Pancreas (tissue), 10 donors: ENCODE measurements around the gene DNAH8. TPM values are rescaled to one million over a fixed set of nuclear protein-coding genes. Genes with fewer than 3 reads are reported as not detected.

Experiments
- ATAC-seq, 4 donors: fragments of 200-7000 bp; cut with Tn5 transposase; one replicate each; pipeline versions ENCODE4 v1.8.0 to v1.9.1; 2020; ENCODE audit warnings: mild to moderate bottlenecking in 4 of 4, moderate library complexity in 4 of 4
- DNase-seq, 6 donors: peaks; one replicate each; pipeline ENCODE4 v3.0.0-alpha.2; 2020
- FAIRE-seq: peaks from 2 replicates; lab custom pipeline; 2012; peaks lifted over from hg19 to GRCh38; lab: Jason Lieb, UNC
- H3K27ac ChIP-seq, 4 donors: fragments of 200-600 bp; sonication (generic); 1 replicate in 3 of 4; 2 replicates in 1 of 4; pipeline versions ENCODE4 v1.5.0 to v1.8.0; 2020
- H3K27me3 ChIP-seq, 4 donors: fragments of 200-600 bp; one replicate each; pipeline ENCODE4 v1.8.0; 2021
- H3K36me3 ChIP-seq, 3 donors: fragments of 200-600 bp; sonication (generic) in 1 of 3; one replicate each; pipeline versions ENCODE4 v1.5.0 to v1.8.0; 2020 to 2021
- H3K4me1 ChIP-seq, 3 donors: fragments of 200-600 bp; one replicate each; pipeline ENCODE4 v1.8.0; 2021
- H3K4me3 ChIP-seq, 4 donors: fragments of 200-600 bp; sonication (generic) in 2 of 4; one replicate each; pipeline versions ENCODE4 v1.5.0 to v1.8.0; 2020 to 2021
- H3K9me3 ChIP-seq, 4 donors: fragments of 200-600 bp; one replicate each; pipeline ENCODE4 v1.8.0; 2021
- CTCF ChIP-seq, 4 donors: fragments of 200-600 bp; sonication (generic) in 3 of 4; IDR thresholded peaks; one replicate each; pipeline versions ENCODE4 v1.5.0 to v1.8.0; 2021; ENCODE audit warnings: antibody characterized with exemption in 4 of 4
- WGBS, 2 donors: extraction: QIAGEN DNeasy Blood & Tissue Kit; methylation state at CpG; one replicate each; pipeline ENCODE4 v1.1.7; 2013; 5-methylcytosine and 5-hydroxymethylcytosine counted together
- intact Hi-C, 3 donors: fragments of 100-400 bp; cut with DNase I; formaldehyde crosslinking; loops; one replicate each; pipeline versions ENCODE4 v1.11.1 to v1.14.2; 2022
- polyA plus RNA-seq, 2 donors: library from polyadenylated mRNA; stranded (reverse); fragments of 200-250 nt; gene quantifications; one replicate each; pipeline ENCODE4 v1.2.3, GENCODE V29; 2013
- total RNA-seq, 6 donors: library from RNA; stranded (reverse); fragmentation: NEBNext Ultra II Directional in 4 of 6; extraction: Animal tissue kit (Norgen Biotek cat#: 25700) in 4 of 6; gene quantifications; one replicate each; pipeline versions ENCODE4 v1.2.1 to v1.2.4, GENCODE V29; 2021 to 2023
- donor health status: healthy with polysubstance abuse.
- donor health status: DM: no; HTN: no; CAD: no; lungs with moderate emphysema.
- donor health status: DM: no; HTN: no; CAD: no.
- donor health status: control.
- donor health status: control.
- donor health status: Bipolar disorder and iron deficiency.
- donor health status: DM: yes; HTN: yes; CAD: no.
- donor health status: DM: no; HTN: no; CAD: no.
- donor health status: DM: no; HTN: no; CAD: no.
- donor health status: DM: yes; HTN: yes; CAD: no.

DNAH8 gene
- total and polyA plus RNA-seq, 8 donors, result not detected

- intact Hi-C loops, result no loop called here
- Histone ChIP-seq H3K9me3 (no peaks in the 10 kb centered on the region), H3K27me3 (no peaks in the 10 kb centered on the region), H3K4me1 (no peaks in the 10 kb centered on the region), H3K4me3 (no peak overlapping the region), H3K27ac (no peak overlapping the region), H3K36me3 (no peaks in the 10 kb centered on the region)
- FAIRE-seq (no peak), ATAC-seq (no peak), DNase-seq (no peak)
- 59 to 68% methylated on average over 2 of the region's 2 CpGs for WGBS, 2 donors
- no peak for TF ChIP-seq CTCF (IDR thresholded peaks at IDR 0.05)
Observed at GRCh38 chr6:38784506-38785235, 69.6 kb downstream of the DNAH8 start.

- intact Hi-C loops, result no loop called here
- Histone ChIP-seq H3K27me3 (no peaks in the 10 kb centered on the region), H3K4me3 (no peak overlapping the region), H3K9me3 (no peaks in the 10 kb centered on the region), H3K27ac (no peak overlapping the region), H3K36me3 (no peaks in the 10 kb centered on the region), H3K4me1 (no peaks in the 10 kb centered on the region)
- no peak for TF ChIP-seq CTCF (IDR thresholded peaks at IDR 0.05)
- WGBS, 2 donors, result 74 to 81% methylated on average over 5 of the region's 5 CpGs
- ATAC-seq (no peak), FAIRE-seq (no peak), DNase-seq (no peak)
Observed at GRCh38 chr6:38786486-38786885, 71.4 kb downstream of the DNAH8 start.

DNA sequence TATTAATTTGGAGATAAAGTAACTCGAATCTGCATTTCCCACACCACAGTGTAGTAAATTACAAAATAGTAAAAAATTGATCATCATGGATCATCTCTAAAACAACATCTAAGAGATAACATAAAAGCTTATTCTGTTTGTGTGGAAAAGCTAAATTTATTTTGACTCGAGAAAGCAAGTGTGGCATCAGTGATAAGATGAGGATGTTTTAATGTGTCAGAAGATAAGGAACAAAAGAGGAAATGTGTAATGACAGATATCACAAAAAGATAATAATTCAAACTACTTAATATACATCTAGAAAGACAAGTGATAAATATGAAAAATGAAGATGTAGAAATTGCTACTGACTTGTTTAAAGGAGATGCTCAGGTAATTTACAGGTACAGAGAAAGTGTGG, 74.1 kb downstream of the DNAH8 start:
- H3K4me1 ChIP-seq, result no peaks in the 10 kb centered on the region
- no peaks in the 10 kb centered on the region for H3K27me3 ChIP-seq
- FAIRE-seq (no peak), ATAC-seq (no peak), DNase-seq (no peak)
- intact Hi-C loops, result no loop called here
- H3K36me3 ChIP-seq, result no peaks in the 10 kb centered on the region
- TF ChIP-seq CTCF (IDR thresholded peaks at IDR 0.05), result no peak
- 24 to 48% methylated on average over 2 of the region's 2 CpGs for WGBS, 2 donors
- no peaks in the 10 kb centered on the region for H3K9me3 ChIP-seq
- H3K4me3 ChIP-seq, result no peak overlapping the region
- no peak overlapping the region for H3K27ac ChIP-seq

DNA sequence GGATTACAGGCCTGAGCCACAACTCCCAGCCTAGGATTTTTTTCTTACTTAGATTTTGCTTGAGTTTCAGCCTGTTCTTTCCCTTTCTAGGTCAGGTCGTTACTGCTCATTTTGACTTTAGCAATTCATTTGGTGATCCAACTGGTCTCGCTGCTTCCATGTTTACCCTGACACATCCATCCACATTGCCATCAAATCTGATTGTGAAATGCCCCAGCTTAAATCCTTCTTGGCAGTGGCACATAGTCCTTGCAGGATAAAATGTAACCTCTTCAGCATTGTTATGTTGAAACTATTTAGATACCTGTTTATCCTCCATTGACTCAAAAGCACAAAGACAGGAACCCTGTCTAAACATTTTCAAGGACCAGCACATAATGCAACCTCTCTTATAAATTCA, 77.2 kb downstream of the DNAH8 start:
- FAIRE-seq, result no peak
- no peaks in the 10 kb centered on the region for H3K4me1 ChIP-seq
- no peak overlapping the region for H3K27ac ChIP-seq
- no peaks in the 10 kb centered on the region for H3K27me3 ChIP-seq
- no peak for DNase-seq
- ATAC-seq, result no peak
- 76% methylated on average over 2 of the region's 2 CpGs for WGBS, 2 donors
- intact Hi-C loops, result no loop called here
- H3K4me3 ChIP-seq, result no peak overlapping the region
- no peaks in the 10 kb centered on the region for H3K9me3 ChIP-seq
- H3K36me3 ChIP-seq, result no peaks in the 10 kb centered on the region
- TF ChIP-seq CTCF (IDR thresholded peaks at IDR 0.05), result no peak

DNA sequence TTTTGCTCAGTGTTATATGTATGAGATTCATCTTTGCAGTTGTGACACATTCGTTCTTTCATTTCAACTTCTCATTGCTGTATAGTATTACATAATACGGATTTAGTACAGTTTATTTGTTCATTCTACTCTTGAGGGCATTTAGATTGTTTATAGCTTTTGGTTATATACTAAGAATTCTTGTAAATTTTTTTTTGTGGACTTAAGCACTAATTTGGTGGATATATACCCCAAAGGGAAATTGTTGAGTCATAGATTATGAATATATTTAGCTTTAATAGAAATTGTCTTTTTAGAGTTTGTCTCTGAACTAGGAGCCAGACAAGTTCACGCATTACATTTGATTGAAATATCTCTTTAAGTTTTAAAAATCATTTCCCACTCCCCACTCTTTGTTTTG, 79.6 kb downstream of the DNAH8 start:
- WGBS, 2 donors, result 56 to 75% methylated on average over 3 of the region's 3 CpGs
- DNase-seq (no peak), FAIRE-seq (no peak), ATAC-seq (no peak)
- H3K4me1 ChIP-seq, result no peaks in the 10 kb centered on the region
- no peak for TF ChIP-seq CTCF (IDR thresholded peaks at IDR 0.05)
- no peaks in the 10 kb centered on the region for H3K36me3 ChIP-seq
- no peaks in the 10 kb centered on the region for H3K9me3 ChIP-seq
- H3K27me3 ChIP-seq, result no peaks in the 10 kb centered on the region
- H3K4me3 ChIP-seq, result no peak overlapping the region
- intact Hi-C loops, result no loop called here
- no peak overlapping the region for H3K27ac ChIP-seq
